ENCODE results near the gene RHOC.
"Not testable (repeated sequence)": the region's sequence is repeated elsewhere in the genome, so short reads cannot be mapped to it uniquely, and the experiment has no call there.

RHOC gene

GRCh38 chr1:112706505-112707220 lies at the start of gene RHOC:
Gene RHOC, minus strand, starts transcription at chr1:112707127. Its CDS starts 3,328 bp downstream, at chr1:112703799.
- in situ Hi-C loops (cut with HindIII; ENCODE audit: low sequenced_read_pairs) = no loop called here

- in situ Hi-C loops (cut with HindIII; ENCODE audit: low sequenced_read_pairs) = no loop called here
Measured at GRCh38 chr1:112754116-112754628, 47.2 kb upstream of the RHOC start.

- in situ Hi-C loops (cut with HindIII; ENCODE audit: low sequenced_read_pairs) = no loop called here
Measured at GRCh38 chr1:112748396-112748795, 41.5 kb upstream of the RHOC start.

- in situ Hi-C loops (cut with HindIII; ENCODE audit: low sequenced_read_pairs) = no loop called here
Measured at GRCh38 chr1:112744009-112744578, 37.2 kb upstream of the RHOC start.

GRCh38 chr1:112743174-112744008 lies 36.5 kb upstream of the RHOC start:
- in situ Hi-C loops (cut with HindIII; ENCODE audit: low sequenced_read_pairs) = no loop called here

- in situ Hi-C loops (cut with HindIII; ENCODE audit: low sequenced_read_pairs) = no loop called here
Measured at GRCh38 chr1:112737573-112737972, 30.6 kb upstream of the RHOC start.

GRCh38 chr1:112735752-112736151 lies 28.8 kb upstream of the RHOC start:
- in situ Hi-C loops (cut with HindIII; ENCODE audit: low sequenced_read_pairs) = no loop called here

- in situ Hi-C loops (cut with HindIII; ENCODE audit: low sequenced_read_pairs) = no loop called here
Measured at GRCh38 chr1:112731451-112731850, 24.5 kb upstream of the RHOC start.

- in situ Hi-C loops (cut with HindIII; ENCODE audit: low sequenced_read_pairs) = no loop called here
Measured at GRCh38 chr1:112729909-112730308, 23.0 kb upstream of the RHOC start.

GRCh38 chr1:112729011-112729410 lies 22.1 kb upstream of the RHOC start:
- in situ Hi-C loops (cut with HindIII; ENCODE audit: low sequenced_read_pairs) = not testable (repeated sequence)

- in situ Hi-C loops (cut with HindIII; ENCODE audit: low sequenced_read_pairs) = not testable (repeated sequence)
Measured at GRCh38 chr1:112728306-112728971, 21.5 kb upstream of the RHOC start.

- in situ Hi-C loops (cut with HindIII; ENCODE audit: low sequenced_read_pairs) = no loop called here
Measured at GRCh38 chr1:112727716-112728115, 20.8 kb upstream of the RHOC start.

- in situ Hi-C loops (cut with HindIII; ENCODE audit: low sequenced_read_pairs) = not testable (repeated sequence)
Measured at GRCh38 chr1:112724240-112724639, 17.3 kb upstream of the RHOC start.

- in situ Hi-C loops (cut with HindIII; ENCODE audit: low sequenced_read_pairs) = no loop called here
Measured at GRCh38 chr1:112723511-112723839, 16.5 kb upstream of the RHOC start.

- in situ Hi-C loops (cut with HindIII; ENCODE audit: low sequenced_read_pairs) = no loop called here
Measured at GRCh38 chr1:112722601-112723510, 15.9 kb upstream of the RHOC start.

- in situ Hi-C loops (cut with HindIII; ENCODE audit: low sequenced_read_pairs) = no loop called here
Measured at GRCh38 chr1:112721966-112722524, 15.1 kb upstream of the RHOC start.

- in situ Hi-C loops (cut with HindIII; ENCODE audit: low sequenced_read_pairs) = not testable (repeated sequence)
Measured at GRCh38 chr1:112721294-112721693, 14.4 kb upstream of the RHOC start.

GRCh38 chr1:112720800-112721199 lies 13.9 kb upstream of the RHOC start:
- in situ Hi-C loops (cut with HindIII; ENCODE audit: low sequenced_read_pairs) = no loop called here

- in situ Hi-C loops (cut with HindIII; ENCODE audit: low sequenced_read_pairs) = loop anchor here (5.0 to 10.0 kb wide), 3 partner anchors 78 to 337 kb away; no protein-coding TSS in a partner anchor
Measured at GRCh38 chr1:112719706-112720105, 12.8 kb upstream of the RHOC start.
